GM19240 (cell line): ENCODE data around the gene LMAN1.

Experiments
- DNase-seq: peaks from one replicate; pipeline ENCODE4 v3.0.0; 2011; ENCODE audit warnings: low spot score; ENCODE audit not compliant: insufficient read length

Gene LMAN1

GRCh38 chr18:59360381-59360780 is 1.3 kb upstream of the LMAN1 start:
- DNase-seq, result no peak

- DNase-seq, result no peak
These were observed 499 bp upstream of the LMAN1 start for GRCh38 chr18:59359576-59359952.

- no peak for DNase-seq
These were observed 702 bp downstream of the LMAN1 start for GRCh38 chr18:59358414-59358711.

GRCh38 chr18:59357928-59358327 is 1.1 kb downstream of the LMAN1 start:
- no peak for DNase-seq

GRCh38 chr18:59354731-59355130 is 4.3 kb downstream of the LMAN1 start:
- no peak for DNase-seq

- no peak for DNase-seq
These were observed 5.9 kb downstream of the LMAN1 start for GRCh38 chr18:59353079-59353680.

GRCh38 chr18:59352250-59352855 is 6.7 kb downstream of the LMAN1 start:
- DNase-seq, result no peak

- DNase-seq, result no peak
These were observed 13.5 kb downstream of the LMAN1 start for GRCh38 chr18:59345556-59345955.

GRCh38 chr18:59344996-59345395 is 14.1 kb downstream of the LMAN1 start:
- DNase-seq, result no peak

- no peak for DNase-seq
These were observed 15.1 kb downstream of the LMAN1 start for GRCh38 chr18:59343926-59344325.

GRCh38 chr18:59340817-59341216 is 18.2 kb downstream of the LMAN1 start:
- no peak for DNase-seq

- no peak for DNase-seq
These were observed 18.8 kb downstream of the LMAN1 start for GRCh38 chr18:59340312-59340711.

- no peak for DNase-seq
These were observed 26.1 kb downstream of the LMAN1 start for GRCh38 chr18:59332986-59333385.

- DNase-seq, result no peak
These were observed 30.4 kb downstream of the LMAN1 start for GRCh38 chr18:59328683-59329082.

- DNase-seq, result no peak
These were observed 33.1 kb downstream of the LMAN1 start for GRCh38 chr18:59325965-59326364.

GRCh38 chr18:59324623-59324971 is 34.5 kb downstream of the LMAN1 start:
- DNase-seq, result no peak

- no peak for DNase-seq
These were observed 35.0 kb downstream of the LMAN1 start for GRCh38 chr18:59323931-59324622.

- no peak for DNase-seq
These were observed 40.5 kb downstream of the LMAN1 start, which contains the start of gene CPLX4 for GRCh38 chr18:59318460-59319050. TSS of gene CPLX4 (minus strand) at chr18:59318649. CDS start at chr18:59318462, 187 bp downstream.

- no peak for DNase-seq
These were observed 47.4 kb downstream of the LMAN1 start for GRCh38 chr18:59311631-59312030.

- DNase-seq, result no peak
These were observed 50.2 kb downstream of the LMAN1 start for GRCh38 chr18:59308938-59309260.

GRCh38 chr18:59308248-59308937 is 50.7 kb downstream of the LMAN1 start:
- peak; percentile 54 for DNase-seq

- DNase-seq, result no peak
These were observed 52.4 kb downstream of the LMAN1 start for GRCh38 chr18:59306640-59307039.
